Measurements from ENCODE around the gene CSAD.

The CSAD gene

GRCh38 chr12:53198486-53199110, 17.9 kb upstream of the CSAD start:
- DNase-seq (ENCODE audit: low read depth in 2 of 2), result no peak

DNA sequence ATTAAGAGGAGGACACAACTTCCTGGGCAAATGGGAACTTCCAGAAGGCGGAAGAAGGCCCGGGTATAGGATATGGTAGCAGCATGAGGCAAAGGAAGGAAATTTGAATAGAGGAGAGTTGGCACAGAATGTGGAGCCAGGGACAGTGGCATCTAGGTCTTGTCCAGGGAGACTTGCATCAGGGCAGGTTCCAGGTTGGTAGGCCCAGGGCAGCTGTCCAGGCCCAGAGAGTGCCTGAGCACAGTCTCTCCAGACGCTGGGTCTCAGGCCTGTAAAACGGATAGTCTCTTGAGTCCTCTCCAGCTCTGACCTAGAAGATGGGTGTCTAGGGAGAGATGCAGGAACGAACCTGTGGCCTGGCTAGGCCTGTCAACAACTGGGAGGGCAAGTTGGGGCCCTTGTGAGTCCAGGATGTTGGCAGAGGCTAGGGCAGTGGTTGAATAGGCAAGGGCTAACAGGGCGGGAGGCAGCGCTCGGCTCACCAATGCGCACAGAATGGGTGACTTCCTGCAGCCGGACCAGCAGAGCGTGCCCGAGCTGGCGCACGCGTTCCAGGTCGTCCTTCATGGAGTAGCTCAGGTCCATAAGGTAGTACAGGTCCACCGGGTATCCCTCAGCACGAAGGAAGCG, 16.4 kb upstream of the CSAD start:
- DNase-seq (ENCODE audit: low read depth in 2 of 2), result no peak

DNA sequence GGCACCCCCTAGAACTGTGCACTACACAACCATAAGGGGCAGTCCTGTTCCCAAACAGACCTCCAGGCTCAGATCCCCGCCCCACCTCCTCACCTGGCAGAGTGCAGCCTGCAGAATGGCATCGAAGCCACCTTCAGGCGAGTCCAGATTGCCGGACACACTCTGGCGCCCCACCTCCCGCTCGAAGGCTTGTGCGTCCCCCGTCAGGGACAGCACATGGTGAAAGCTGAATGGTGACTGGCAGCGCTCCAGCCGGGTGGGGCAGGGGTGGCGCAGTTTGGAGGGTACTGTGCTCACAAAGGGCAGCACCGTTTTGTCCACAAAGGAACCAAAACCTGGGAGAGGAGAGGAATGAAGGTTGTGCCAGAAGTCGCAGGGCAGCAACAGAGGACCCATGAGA, 15.8 kb upstream of the CSAD start:
- DNase-seq (ENCODE audit: low read depth in 2 of 2), result no peak

- DNase-seq (ENCODE audit: low read depth in 2 of 2), result no peak
Observed at GRCh38 chr12:53195516-53196420, 15.0 kb upstream of the CSAD start.

- DNase-seq (ENCODE audit: low read depth in 2 of 2), result no peak
Observed at GRCh38 chr12:53194973-53195372, 14.2 kb upstream of the CSAD start.

DNA sequence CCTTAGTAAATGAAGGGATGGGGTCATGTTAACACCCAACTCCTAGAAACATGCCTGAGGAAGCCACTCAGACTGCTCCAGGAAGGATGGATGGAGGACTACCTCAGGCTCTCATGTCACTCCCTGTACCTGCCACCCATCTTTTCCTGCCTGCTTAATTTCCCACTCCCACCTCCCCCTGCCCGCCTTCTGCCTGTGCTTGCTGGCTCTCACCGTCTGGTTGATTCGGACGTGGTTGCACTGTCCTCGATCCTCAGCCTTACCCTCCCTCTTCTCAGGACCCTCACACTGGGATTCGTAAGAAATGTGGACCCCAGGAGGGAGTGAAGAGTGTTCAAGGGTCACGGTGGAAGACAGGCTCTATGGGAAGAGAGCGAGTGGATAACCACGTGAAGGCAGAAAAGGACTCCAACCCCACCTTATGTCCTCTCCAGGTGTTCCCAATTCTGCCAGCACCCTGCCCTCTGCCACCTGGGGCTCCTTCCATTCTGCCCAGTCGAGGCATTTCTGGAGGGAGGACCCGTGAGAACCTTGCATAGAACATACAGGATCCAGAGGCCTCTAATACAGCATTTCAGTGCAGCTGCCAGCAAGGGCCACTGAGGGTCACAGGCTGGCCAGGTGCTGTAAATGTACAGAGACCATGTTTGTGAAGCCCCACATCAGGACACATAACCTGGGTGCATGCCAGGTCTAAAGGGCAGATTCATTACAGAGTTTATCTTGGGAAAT, 13.4 kb upstream of the CSAD start:
- no peak for DNase-seq (ENCODE audit: low read depth in 2 of 2)

DNA sequence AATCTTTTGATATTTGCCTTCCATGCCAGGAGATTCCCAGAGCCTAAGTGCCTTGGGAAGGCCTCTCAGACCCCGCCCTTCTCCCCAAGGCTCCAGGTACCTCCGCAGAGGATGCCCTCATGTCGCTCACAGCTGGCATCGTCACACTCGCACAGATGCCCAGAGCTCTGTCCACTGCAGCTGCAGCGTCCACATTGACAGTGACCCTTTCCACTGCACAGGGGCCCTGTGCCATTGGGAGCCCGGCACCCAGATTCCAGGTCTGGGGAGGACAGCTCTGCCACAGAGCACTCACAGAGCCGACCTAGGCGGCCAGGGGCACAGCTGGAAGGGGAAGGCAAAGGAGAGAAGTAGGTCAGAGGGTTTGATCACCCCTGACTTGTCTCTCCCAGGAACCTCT, 12.3 kb upstream of the CSAD start:
- no peak for DNase-seq (ENCODE audit: low read depth in 2 of 2)

DNA sequence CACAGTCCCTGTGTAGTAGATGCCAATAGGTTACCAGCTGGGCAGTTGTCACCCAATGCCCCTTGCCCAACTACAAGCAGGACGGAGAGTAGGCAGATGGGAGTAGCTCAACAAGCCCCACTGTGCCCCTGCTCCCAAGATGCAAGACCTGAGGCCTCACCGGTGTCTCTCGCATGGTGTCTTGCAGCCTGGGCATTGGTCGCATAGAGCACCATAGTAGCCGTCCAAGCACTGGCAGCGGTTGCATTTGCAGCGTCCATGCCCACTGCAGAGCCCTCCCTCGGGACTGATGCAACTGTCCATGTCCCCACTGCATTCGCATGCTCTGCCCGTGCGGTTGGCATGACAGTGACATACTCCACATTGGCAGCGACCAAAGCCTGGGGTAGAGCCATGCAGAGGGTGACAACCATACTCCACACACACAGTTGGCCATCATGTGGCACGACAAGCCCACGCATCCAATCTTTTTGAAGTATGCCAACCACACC, 11.9 kb upstream of the CSAD start:
- no peak for DNase-seq (ENCODE audit: low read depth in 2 of 2)

DNA sequence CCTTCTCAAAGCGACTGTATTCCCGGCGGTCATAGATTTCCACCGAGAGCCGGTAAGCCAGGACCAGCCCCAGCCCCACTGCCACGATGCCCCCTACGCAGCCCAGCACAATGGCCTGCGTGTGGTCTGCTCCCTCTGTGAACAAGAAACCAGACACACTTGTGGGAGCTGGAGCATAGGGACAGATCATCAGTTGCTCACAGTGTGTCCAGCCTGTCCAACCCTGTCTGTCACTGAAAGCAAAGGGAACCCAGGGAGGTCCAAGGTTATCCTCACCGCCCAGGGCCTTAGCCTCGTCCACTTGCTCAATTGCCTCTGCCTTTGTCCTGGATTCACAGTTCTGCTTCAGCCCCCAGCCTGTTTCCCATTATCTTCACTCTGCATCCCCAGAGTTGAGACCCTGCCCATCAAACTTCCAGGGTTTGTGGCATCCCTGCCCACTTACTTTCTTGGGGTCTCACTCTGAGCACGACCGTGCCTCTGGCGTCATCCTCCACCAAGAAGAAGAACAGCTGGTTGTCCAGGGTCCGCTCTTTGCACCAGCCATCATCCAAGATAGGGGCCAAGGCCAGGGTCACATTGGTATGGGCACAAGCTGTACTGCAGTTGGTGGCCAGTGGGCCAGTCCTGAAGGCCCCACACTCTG, 11.3 kb upstream of the CSAD start:
- DNase-seq (ENCODE audit: low read depth in 2 of 2), result no peak

GRCh38 chr12:53191096-53191884, 10.6 kb upstream of the CSAD start:
- DNase-seq (ENCODE audit: low read depth in 2 of 2), result no peak

DNA sequence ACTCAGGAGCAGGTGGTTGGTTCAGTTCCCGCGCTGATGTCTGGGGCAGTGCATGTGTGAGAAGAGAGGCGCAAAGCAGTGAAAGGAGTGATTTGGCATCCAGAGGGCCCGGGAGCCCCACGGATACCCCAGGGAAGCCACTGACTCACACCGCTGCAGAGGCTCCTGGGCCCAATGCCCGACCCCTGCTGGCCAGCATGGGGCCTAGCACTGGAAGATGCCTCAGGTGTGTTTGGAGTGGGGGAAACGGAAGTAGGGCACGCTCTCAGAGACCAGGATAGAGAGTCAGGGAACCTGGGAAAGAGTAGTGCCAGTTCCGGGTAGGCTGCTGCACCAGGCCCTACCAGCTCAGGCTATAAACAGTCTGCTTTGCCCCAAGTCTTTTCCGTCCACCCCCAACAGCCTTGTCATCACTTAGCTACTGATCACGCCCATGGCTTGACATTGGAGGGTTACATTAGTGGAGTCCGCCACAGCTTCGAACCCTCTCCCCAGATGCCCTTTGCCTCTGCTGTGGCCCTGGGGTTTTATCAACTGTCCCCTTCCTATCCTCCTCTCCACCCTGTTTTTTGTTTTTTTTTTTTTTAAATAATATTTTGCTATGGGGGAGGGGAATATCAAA, 9.5 kb upstream of the CSAD start:
- DNase-seq (ENCODE audit: low read depth in 2 of 2), result no peak

- DNase-seq (ENCODE audit: low read depth in 2 of 2), result no peak
Observed at GRCh38 chr12:53187145-53187899, 6.6 kb upstream of the CSAD start.

DNA sequence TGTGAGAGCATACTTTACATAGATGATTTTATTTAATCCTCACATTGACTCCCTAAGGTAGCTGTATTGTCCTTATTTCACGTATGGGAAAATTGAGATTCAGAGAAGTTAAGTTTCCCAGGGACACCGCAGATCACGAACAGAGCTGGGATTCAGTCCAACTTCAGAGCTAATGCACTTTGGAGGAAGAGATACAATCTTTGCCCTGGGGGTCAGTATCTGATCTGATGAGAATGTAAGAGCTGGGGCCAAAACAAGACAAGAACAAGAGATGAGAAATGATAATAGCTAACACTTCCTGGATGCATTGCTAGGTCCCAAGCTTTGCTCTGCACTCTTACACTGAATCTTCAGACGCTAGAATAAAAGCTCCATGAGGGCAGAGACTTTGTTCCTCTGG, 6.0 kb upstream of the CSAD start:
- DNase-seq (ENCODE audit: low read depth in 2 of 2), result no peak

DNA sequence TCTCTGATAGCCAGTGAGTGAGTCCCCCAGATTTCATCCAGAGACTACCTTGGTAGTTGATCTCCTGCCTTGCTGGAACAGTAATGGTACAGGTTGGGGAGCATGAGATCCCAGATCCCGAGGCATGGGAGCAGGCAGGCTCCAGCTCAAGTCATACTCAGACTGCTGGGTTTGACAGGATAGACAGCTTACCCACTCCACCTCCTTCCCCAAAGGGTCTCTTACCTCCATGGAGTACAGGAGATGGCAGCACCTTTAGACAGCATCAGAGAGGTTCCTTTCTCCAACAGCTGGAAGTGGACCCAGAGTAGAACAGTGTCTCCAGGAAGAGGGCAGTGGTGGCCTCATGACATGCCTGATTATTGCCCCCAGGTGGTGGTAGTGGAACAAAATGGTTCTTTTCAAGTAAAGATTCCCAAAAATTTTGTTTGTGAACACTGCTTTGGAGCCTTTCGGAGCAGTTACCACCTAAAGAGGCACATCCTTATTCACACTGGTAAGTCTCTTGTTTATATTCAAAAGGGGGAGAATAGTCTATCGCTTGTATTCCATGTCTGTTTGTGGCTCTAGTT, 4.9 kb upstream of the CSAD start:
- no peak for DNase-seq (ENCODE audit: low read depth in 2 of 2)

DNA sequence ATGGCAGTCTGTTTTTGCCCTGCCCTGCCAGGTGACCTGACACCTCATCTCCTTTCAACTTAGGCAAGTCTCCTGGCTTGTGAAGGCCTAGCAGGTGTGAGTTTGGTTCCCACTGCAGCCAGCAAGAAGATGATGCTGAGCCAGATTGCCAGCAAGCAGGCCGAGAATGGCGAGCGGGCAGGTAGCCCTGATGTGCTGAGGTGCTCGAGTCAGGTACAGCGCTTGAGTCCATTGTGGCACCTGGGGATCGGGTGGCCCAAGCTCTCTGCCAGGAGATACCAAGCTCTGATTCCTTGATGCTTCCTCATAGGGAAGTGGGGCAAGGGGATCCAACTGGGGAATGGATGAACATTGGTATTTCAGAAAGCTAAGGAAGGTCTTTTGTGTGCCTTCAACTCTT, 4.1 kb upstream of the CSAD start:
- no peak for DNase-seq (ENCODE audit: low read depth in 2 of 2)

- DNase-seq (ENCODE audit: low read depth in 2 of 2), result no peak
Observed at GRCh38 chr12:53182903-53183302, 2.2 kb upstream of the CSAD start.

- no peak for DNase-seq (ENCODE audit: low read depth in 2 of 2)
Observed at GRCh38 chr12:53181935-53182334, 1.2 kb upstream of the CSAD start.

DNA sequence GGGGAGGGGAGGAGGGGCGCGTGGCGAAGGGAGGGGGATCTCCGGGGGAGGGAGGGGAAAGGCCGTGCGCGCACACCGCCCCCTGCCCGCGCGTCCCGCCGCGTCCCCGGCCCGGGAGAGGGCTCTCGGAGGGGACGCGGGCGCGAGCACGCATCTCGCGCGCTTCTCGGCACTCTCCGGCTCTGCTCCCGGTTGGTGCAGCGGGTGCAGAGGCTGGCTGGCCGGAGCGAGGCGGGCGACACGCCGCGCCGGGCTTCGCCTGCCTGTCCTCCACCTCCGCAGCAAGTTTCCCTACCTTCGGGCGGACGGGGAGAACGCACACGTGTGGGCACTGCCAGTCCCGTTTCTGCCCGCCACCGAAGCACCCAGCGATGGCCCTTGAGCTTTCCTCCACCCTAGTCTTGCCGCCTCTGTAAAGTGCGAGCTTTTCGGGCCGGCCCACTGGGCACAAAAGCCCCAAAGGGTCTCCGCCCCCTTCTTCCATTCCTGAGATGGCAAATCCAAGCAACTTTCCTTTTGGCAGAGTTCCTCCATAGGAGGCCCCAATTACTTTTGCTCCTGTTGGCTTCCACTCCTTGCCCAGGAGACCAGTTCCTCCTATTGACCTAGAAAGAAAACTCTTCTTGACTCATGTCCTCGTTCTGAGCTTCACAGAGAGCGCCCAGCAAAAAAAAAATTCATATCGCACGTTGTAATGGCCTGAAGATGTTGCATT, 363 bp upstream of the CSAD start:
- DNase-seq (ENCODE audit: low read depth in 2 of 2), result peak; percentile 68 to 74
